Mesothelial cell of epicardium (in vitro differentiated cells): Measurements from ENCODE around the gene MED31. TPM values are rescaled to one million over a fixed set of nuclear protein-coding genes. Genes with fewer than 3 reads are reported as not detected.
"Not testable (repeated sequence)": the region's sequence is repeated elsewhere in the genome, so short reads cannot be mapped to it uniquely, and the experiment has no call there.

Experiments
- DNase-seq, 2 experiments: peaks; one replicate each; pipeline ENCODE4 v3.0.0; 2021; ENCODE audit warnings: low spot score in 2 of 2; ENCODE audit not compliant: unreplicated experiment in 2 of 2
- H3K27ac Mint-ChIP-seq: 2 replicates; pipeline ENCODE4 v1.8.0; 2021; ENCODE audit warnings: mixed read lengths
- H3K27me3 Mint-ChIP-seq: 2 replicates; pipeline ENCODE4 v1.8.0; 2021; ENCODE audit warnings: low read depth, mixed read lengths
- H3K36me3 Mint-ChIP-seq: 2 replicates; pipeline ENCODE4 v1.8.0; 2021; ENCODE audit warnings: mixed read lengths
- H3K4me1 Mint-ChIP-seq: 2 replicates; pipeline ENCODE4 v1.8.0; 2021; ENCODE audit warnings: mixed read lengths
- H3K4me3 Mint-ChIP-seq: 2 replicates; pipeline ENCODE4 v1.8.0; 2021; ENCODE audit warnings: mild to moderate bottlenecking, moderate library complexity, mixed read lengths
- H3K9me3 Mint-ChIP-seq: 2 replicates; pipeline ENCODE4 v1.8.0; 2021; ENCODE audit warnings: mixed read lengths
- CTCF ChIP-seq: fragments of 200-600 bp; sonication (generic); IDR thresholded peaks from one replicate; pipeline ENCODE4 v1.5.0; 2021; ENCODE audit warnings: antibody characterized with exemption; ENCODE audit not compliant: unreplicated experiment
- total RNA-seq: library from RNA; stranded (reverse); gene quantifications from 3 replicates; pipeline ENCODE4 v1.2.1, GENCODE V29; 2021

The MED31 gene
- total RNA-seq, 1 donor from 2014 or later, result 12.1 TPM

GRCh38 chr17:6660101-6660500, 8.7 kb upstream of the MED31 start:
- no peak for TF ChIP-seq CTCF
- H3K27ac Mint-ChIP-seq, result no peak overlapping the region
- no peak overlapping the region for H3K4me3 Mint-ChIP-seq
- H3K9me3 Mint-ChIP-seq, result no peaks in the 10 kb centered on the region
- DNase-seq, result no peak
- peaks cover 2% of the 10 kb centered on the region for H3K36me3 Mint-ChIP-seq
- H3K27me3 Mint-ChIP-seq, result peaks cover 75% of the 10 kb centered on the region
- H3K4me1 Mint-ChIP-seq, result peaks cover 9% of the 10 kb centered on the region

DNA sequence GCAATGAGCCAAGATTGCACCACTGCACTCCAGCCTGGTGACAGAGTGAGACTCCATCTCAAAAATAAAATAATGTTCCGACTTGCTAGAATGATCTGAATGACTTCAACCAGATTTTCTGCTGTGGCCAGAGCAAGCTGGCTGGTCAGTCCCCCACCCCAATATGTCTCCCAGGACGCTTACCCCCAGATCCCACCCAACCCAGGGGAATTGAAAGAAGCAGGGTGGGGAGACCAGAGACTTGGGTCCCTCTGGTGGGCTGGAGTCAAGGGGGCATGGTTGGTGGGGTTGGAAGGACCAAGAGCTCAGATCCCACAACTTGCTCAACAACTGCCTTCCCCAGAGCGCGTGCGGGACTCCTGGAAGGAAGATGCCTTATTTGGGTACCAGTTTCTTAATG, 7.0 kb upstream of the MED31 start:
- not testable (repeated sequence) for H3K27ac Mint-ChIP-seq, H3K9me3 Mint-ChIP-seq, DNase-seq, H3K36me3 Mint-ChIP-seq
- H3K27me3 Mint-ChIP-seq, result peaks cover 85% of the 10 kb centered on the region
- H3K4me1 Mint-ChIP-seq, result peaks cover 22% of the 10 kb centered on the region
- peak overlapping the region; percentile 10 for H3K4me3 Mint-ChIP-seq

DNA sequence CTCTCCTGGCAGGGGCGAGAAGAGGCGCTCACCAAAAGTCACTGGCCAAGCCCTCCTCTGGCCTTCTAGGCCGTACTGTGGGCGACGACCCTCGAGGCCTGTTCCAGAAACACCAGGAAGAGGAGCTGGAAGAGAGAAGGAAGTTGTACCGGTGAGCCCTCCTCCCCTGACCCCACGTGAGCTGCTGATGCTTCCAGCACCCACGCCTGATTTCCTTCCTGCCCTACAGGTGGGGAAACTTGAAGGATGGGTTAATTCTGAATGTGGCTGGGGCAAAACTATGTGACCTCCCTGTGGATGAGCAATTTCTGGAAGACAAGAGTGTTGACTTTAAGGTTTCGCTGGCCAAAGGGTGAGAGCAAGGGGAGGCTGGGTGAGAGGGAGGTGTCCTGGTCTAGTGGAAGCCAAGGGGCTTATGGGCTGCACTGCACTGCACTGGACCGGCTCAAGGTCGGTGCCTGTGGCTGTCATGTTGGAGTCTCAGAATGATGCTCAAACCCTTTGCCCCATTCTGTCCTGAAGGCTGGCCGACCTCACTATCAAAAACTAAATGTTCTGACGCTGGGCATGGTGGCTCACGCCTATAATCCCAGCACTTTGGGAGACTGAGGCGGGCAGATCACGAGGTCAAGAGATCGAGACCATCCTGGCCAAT, 6.4 kb upstream of the MED31 start:
- no peak for DNase-seq
- H3K36me3 Mint-ChIP-seq, result peaks cover 2% of the 10 kb centered on the region
- peaks cover 84% of the 10 kb centered on the region for H3K27me3 Mint-ChIP-seq
- no peak overlapping the region for H3K27ac Mint-ChIP-seq
- no peak for TF ChIP-seq CTCF
- H3K4me1 Mint-ChIP-seq, result peaks cover 29% of the 10 kb centered on the region
- H3K4me3 Mint-ChIP-seq, result peak overlapping the region; percentile 56
- H3K9me3 Mint-ChIP-seq, result no peaks in the 10 kb centered on the region

DNA sequence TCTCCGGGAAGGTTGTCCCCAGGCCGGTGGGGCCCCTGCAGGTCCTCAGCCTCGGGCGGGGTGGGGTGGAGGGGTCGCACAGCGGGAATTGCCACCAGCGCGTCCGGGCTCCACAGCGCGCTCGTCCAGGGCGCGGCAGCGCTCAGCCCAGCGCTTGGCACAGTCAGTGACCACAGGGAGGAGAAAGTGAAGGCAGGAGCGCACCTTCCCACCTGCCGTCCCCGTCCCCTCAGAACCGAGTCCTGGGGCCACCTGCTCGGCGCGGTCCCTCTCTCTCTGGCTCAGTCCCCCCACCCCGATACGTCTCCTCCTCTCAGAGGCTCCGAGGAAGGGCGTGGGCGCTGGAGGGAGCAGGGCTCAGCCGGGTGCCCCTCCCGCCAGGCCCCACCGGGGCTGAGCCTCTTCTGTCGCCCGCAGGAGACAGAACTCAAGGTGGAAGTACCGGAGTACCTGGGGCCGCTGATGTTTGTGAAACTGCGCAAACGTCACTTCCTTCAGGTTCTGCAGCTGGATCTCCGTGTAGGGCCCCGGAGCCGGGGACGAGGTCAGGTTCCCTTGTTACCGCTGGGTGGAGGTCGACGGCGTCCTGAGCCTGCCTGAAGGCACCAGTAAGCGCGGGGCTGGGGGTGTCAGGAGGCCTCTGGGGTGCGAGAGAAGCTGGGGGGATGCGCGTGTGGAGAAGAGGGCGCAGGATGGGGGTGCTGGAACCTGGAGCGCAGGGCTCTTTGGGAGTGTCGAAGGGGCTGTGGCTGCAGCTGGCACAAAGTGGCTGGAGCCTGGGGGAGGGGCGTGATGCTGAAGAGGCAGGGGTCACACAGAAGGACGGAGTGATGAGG, 5.6 kb upstream of the MED31 start:
- Mint-ChIP-seq H3K4me3 (peak overlapping the region; percentile 56), H3K27me3 (peaks cover 77% of the 10 kb centered on the region), H3K4me1 (peaks cover 34% of the 10 kb centered on the region)
- DNase-seq, H3K27ac Mint-ChIP-seq, H3K36me3 Mint-ChIP-seq, H3K9me3 Mint-ChIP-seq: not testable (repeated sequence)

DNA sequence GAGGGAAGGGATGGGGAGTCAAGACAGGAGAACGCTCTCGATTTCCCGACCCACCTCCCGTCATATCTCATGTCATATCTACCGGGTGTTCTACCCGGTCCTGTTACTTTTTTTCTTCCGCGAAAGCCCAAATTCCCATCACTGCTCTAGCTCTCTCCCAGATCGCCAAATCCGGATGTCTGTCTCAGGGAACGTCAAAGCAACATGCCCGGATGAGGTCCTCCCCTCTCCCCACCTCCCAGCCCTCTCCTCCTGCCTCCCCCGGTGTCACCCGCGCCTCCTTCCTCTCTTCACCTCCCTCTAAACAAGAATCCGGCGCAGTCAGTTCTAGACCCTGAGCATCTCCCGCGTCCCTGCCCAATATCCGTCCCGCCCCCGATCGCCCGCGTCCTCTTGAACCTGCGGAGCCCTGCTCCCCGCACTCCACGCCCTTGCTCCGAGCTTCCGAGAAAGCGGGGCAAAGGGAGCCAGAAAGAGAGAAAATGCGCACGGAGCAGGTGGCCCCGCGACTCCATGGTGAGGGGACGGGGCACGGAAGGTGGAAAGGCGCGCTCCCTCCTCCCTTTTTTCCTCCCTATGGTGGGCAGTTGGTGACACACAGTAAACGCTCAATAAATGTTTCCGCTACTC, 4.4 kb upstream of the MED31 start:
- H3K36me3 Mint-ChIP-seq, DNase-seq, H3K9me3 Mint-ChIP-seq: not testable (repeated sequence)
- H3K27me3 Mint-ChIP-seq, result peaks cover 67% of the 10 kb centered on the region
- H3K4me3 Mint-ChIP-seq, result peak overlapping the region; percentile 65
- H3K4me1 Mint-ChIP-seq, result peaks cover 36% of the 10 kb centered on the region
- H3K27ac Mint-ChIP-seq, result peak overlapping the region; percentile 3

GRCh38 chr17:6654841-6655731, 3.7 kb upstream of the MED31 start:
- H3K27me3 Mint-ChIP-seq, result peaks cover 59% of the 10 kb centered on the region

More at GRCh38 chr17:6654841-6655731, 3.7 kb upstream of the MED31 start:
- peaks cover 42% of the 10 kb centered on the region for H3K4me1 Mint-ChIP-seq
- H3K36me3 Mint-ChIP-seq, result peaks cover 2% of the 10 kb centered on the region
- peak overlapping the region; percentile 64 for H3K4me3 Mint-ChIP-seq
- no peaks in the 10 kb centered on the region for H3K9me3 Mint-ChIP-seq
- TF ChIP-seq CTCF, result no peak
- H3K27ac Mint-ChIP-seq, result peak overlapping the region; percentile 3
- DNase-seq, result peak in 1 of 2 experiments; percentile 56
